ENCODE data around the gene DUSP8.
"Not testable (repeated sequence)": the region's sequence is repeated elsewhere in the genome, so short reads cannot be mapped to it uniquely, and the experiment has no call there.

DUSP8 gene

GRCh38 chr11:1589191-1589963 lies 17.3 kb upstream of the DUSP8 start:
- not testable (repeated sequence) for DNase-seq

GRCh38 chr11:1586699-1587098 lies 14.6 kb upstream of the DUSP8 start:
- no peak for DNase-seq

DNA sequence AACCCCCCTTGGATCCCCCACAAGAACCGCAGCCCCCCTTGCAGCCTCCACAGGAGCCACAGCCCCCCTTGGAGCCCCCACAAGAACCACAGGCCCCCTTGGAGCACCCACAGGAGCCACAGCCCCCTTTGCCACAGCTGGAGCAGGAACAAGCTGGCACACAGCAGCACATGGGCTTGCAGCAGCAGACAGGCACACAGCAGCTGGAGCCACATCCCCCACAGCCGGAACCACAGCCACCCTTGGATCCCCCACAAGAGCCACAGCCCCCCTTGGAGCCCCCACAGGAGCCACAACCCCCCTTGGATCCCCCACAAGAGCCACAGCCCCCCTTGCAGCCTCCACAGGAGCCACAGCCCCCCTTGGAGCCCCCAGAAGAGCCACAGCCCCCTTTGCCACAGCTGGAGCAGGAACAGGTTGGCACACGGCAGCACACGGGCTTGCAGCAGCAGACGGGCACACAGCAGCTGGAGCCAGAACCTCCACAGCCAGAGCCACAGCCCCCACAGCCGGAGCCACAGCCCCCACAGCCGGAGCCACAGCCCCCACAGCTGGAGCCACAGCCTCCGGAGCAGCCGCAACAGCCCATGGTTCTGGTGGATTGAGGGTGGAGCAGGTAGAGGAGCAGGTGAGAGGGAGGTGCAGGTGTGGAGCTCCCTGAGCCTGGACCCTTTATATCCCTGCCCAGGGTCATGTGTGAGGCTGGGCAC lies 12.7 kb upstream of the DUSP8 start, which contains the start of gene KRTAP5-1:
KRTAP5-1 (minus strand) TSS at position 623 of the 710 bp plus-strand sequence; CDS start at position 589, 34 bp downstream.
- not testable (repeated sequence) for DNase-seq

- not testable (repeated sequence) for DNase-seq
Observed at GRCh38 chr11:1582909-1583308, 10.8 kb upstream of the DUSP8 start.

- DNase-seq = no peak
Observed at GRCh38 chr11:1581976-1582375, 9.9 kb upstream of the DUSP8 start.

DNA sequence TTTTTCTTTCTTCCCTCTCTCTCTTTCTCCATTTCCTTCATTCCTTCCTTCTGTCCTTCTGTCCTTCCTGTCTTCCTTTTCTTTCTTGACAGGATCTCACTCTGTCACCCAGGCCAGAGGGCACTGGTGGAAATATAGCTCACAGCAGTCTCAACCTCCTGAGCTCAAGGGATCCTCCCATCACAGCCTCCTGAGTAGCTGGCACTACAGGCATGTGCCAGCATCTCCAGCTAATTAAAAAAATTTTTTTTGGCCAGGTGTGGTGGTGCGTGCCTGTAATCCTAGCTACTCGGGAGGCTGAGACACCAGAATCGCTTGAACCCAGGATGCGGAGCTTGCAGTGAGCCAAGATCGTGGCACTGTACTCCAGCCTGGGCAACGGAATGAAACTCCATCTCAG lies 4.8 kb upstream of the DUSP8 start:
- DNase-seq = no peak

GRCh38 chr11:1575756-1576155 lies 3.7 kb upstream of the DUSP8 start:
- DNase-seq = not testable (repeated sequence)

DNA sequence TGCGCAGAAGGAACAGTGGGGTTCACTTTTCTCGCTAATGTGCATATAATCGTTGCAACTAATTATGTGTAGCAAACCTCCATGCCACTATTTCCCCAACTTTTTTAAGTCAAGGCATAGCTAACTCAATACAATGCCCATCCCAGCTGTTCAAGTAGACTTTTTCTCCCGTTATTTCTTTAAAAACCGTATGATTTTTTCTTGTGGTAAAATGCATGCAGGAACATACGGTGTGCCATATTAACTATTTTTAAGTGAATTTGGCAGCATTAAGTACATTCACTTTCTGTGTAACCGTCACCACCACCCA lies 2.8 kb upstream of the DUSP8 start:
- no peak for DNase-seq

- DNase-seq = peak; percentile 75
Observed at GRCh38 chr11:1574238-1574932, 2.3 kb upstream of the DUSP8 start.

- DNase-seq = peak; percentile 63
Observed at GRCh38 chr11:1573903-1574237, 1.8 kb upstream of the DUSP8 start.

DNA sequence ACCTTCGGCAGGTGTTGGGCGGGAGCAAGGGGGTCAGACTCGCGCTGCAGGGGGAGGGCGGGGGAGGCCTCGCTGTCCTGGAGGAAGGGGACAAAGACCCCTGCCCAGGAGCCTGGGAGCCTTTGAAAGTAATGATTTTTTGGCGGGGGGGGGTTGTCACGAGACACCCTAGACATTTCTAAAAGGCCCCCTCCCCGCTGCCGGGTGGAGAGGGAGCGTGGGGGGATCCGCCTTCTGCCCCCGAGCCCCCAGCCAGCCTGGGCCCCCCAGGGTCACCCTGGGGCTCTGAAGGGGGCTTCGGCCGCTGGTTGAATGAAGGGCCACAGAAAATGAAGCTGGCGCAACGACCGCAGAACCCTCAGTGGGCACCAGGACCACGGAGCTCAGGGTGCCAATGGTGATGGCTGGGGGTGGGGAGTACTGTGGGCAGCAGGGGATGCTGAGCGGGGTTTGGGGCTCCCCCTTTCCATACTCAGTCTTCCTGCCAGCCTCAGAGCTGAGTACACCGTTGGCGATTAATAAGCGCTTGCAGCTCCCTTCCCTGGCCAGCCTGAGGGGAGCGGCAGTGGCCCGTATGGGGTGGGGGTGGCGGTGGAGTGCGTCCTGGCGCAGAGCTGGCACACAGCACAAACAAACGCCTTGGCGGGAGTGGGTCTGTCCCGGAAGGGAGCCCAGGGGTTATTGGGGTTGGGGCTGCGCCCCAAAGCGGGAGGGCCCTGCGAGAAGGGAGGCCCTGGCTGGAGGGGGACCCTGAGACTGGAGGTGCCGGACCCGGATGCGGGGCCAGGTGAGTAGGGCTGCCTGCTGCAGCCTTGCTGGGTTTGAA lies 1.2 kb upstream of the DUSP8 start:
- DNase-seq = no peak

DNA sequence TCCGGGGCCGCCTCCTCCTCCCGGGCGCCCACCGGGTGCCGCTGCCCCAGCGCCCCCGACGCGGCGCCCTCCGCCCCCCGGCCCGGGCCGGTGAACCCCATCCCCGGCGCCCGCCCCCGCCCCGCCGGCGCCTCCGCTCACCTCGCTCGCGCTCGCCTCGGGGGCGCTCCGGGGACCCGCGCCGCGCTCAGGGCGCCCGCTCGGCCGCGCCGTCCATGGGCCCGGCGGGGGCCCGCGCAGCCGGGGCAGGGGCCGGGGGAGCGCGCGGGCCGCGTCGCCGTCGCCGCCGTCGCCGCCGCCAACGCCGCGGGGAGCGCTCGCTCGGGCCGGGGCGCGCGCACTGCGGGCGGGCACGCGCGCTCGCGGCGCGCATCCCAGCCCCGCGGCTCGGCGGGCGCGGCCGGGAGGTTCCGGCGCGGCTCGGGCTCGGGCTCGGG lies 293 bp downstream of the DUSP8 start:
- no peak for DNase-seq

- peak; percentile 72 for DNase-seq
Observed at GRCh38 chr11:1570896-1571759, 943 bp downstream of the DUSP8 start.

DNA sequence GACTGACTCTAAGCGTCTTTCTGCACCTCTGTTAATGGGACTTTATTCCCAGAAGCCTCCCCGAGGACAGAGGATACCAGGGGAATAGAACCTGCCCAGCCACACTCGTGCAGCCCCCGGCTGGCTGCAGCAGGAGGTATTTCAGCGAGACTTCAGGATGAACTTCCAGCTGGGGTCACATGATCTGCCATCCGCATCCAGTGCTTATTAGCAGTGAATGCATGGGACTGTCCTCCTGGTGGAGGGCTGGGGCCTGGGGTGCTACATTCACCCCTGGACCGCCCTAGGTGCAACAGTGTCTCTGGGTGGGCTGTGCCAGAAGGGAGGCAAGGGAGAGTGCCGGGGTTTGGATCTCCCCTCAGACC lies 1.6 kb downstream of the DUSP8 start:
- no peak for DNase-seq

GRCh38 chr11:1570001-1570453 lies 2.0 kb downstream of the DUSP8 start:
- no peak for DNase-seq

DNA sequence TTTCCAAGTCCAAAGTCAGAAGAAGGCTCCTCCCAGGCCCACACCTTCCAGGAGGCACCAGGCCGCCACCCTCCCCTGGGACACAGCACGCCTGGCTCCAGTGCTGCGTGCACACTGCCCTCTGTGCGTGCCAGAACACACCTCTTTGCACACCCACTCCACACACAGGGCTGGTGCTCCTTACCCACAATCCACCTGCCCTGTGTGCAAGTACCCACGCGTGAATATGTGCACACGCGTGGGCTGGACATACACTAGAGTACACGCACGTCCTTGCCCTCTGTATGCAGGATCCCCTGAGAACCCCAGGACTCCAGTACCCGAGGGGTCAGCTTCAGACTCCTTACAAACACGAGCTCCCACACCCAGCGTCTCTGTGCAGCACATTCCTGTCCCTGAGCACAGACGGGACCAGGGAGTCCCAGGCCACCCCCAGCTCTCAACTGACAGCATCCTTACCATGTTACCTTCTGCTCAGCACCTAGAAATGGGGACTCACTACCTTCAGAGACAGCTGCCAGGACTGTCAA lies 2.8 kb downstream of the DUSP8 start:
- no peak for DNase-seq

- DNase-seq = no peak
Observed at GRCh38 chr11:1568441-1568911, 3.6 kb downstream of the DUSP8 start.

- DNase-seq = no peak
Observed at GRCh38 chr11:1567721-1568100, 4.4 kb downstream of the DUSP8 start.

DNA sequence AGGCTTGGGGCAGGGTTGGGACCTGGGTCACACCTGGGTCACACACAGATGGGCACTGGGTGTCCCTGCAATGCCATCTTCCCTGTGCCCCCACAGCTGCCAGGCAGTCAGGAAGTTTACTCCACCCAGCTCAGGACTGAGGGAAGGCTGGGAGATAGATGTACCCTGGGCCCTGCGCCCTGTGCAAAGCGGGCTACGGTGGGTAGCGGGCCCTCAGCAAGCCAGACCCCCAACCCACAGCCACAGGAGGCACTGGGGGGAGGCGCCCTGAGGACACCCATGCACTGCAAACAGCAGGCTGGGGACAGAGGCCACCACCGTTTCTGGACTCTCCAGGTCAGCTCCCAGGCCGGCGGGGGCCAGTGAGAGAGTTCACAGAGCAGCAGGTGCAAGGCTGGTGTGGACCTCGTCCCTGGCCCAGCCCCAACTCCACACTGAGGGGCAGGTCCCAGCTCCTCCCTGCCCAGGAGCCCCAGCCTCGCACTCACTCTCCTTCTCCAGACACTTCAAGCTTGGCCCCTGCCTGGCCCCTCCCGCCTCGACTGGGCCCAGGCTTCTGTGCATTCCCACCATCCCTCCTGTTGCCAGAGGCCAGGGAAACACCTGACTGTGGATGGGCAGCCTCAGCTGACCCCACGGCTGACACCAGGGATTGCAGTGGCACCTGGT lies 4.9 kb downstream of the DUSP8 start:
- no peak for DNase-seq

DNA sequence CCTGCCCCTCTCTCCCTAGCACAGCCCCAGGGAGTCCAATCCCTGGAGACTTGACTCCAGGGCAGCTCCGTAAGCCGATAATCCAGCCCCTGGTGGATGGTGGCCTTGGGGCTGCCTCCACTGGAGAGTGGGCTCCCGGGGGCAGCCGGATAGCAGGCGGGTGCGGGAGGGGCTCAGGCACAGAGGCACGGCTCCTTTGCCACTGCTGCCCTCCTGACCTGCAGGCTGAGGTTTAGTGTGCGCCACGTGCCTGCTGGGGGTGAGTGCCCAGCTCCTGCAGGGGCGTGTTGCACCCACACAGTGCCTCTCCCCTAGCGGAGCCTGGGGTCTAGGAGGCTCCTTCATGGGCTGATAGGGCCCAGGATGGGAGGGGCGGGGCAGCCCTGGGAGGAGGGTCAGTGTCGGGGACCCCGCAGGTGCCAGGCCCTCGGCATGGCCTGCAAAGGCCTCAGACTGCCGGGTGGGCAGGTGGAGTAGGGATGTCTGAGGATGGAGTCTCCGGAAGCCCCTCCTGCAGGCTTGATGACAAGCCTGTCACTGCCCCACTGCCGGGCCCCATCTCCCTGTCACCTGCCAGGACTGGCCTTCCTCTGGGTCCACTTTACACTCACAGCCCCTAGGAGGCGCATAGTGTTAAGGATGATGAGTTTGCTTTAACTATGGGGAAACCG lies 5.6 kb downstream of the DUSP8 start:
- DNase-seq = no peak

All from right kidney (tissue), 1 donor.